Lower leg skin (tissue), 4 donors: ENCODE measurements around the gene PCBD2. TPM values are rescaled to one million over a fixed set of nuclear protein-coding genes. Genes with fewer than 3 reads are reported as not detected.

Experiments used
- DNase-seq, 2 donors: peaks; one replicate each; pipeline ENCODE4 v3.0.0-alpha.2; 2019; ENCODE audit warnings: low spot score in 2 of 2
- H3K4me3 ChIP-seq: fragments of 200-600 bp; sonication (generic); 2 replicates; pipeline ENCODE4 v1.5.1; 2017; ENCODE audit warnings: mild to moderate bottlenecking, low read depth; ENCODE audit not compliant: poor library complexity, severe bottlenecking
- POLR2A ChIP-seq, 2 donors: fragments of 450-650 bp; IDR thresholded peaks; one replicate each; pipeline ENCODE4 v1.6.1; 2016 to 2017; ENCODE audit warnings: antibody characterized with exemption in 2 of 2, mild to moderate bottlenecking in 1 of 2, moderate library complexity in 1 of 2
- WGBS, 2 donors: methylation state at CpG; one replicate each; pipeline ENCODE4 v1.1.5; 2018; 5-methylcytosine and 5-hydroxymethylcytosine counted together
- intact Hi-C: fragments of 100-400 bp; cut with DNase I; formaldehyde crosslinking; loops from one replicate; pipeline ENCODE4 v1.15.0; 2023; ENCODE audit warnings: low total_unique reads
- total RNA-seq, 4 donors: library from RNA; depleted of rRNA; stranded (reverse); fragments of >200 nt; gene quantifications; one replicate each; pipeline ENCODE4 v1.1.0, GENCODE V29; 2016
- TF ChIP-seq, protein P1 (sequence below), 3 donors: fragments of 450-650 bp; IDR thresholded peaks; one replicate each; pipeline ENCODE4 v1.5.1; 2016; ENCODE audit warnings: antibody characterized with exemption in 3 of 3, mild to moderate bottlenecking in 3 of 3, moderate library complexity in 2 of 3

The PCBD2 gene
- total RNA-seq, 4 donors from 2014 or later: 2.3 to 10.6 (median 5.5) TPM

DNA sequence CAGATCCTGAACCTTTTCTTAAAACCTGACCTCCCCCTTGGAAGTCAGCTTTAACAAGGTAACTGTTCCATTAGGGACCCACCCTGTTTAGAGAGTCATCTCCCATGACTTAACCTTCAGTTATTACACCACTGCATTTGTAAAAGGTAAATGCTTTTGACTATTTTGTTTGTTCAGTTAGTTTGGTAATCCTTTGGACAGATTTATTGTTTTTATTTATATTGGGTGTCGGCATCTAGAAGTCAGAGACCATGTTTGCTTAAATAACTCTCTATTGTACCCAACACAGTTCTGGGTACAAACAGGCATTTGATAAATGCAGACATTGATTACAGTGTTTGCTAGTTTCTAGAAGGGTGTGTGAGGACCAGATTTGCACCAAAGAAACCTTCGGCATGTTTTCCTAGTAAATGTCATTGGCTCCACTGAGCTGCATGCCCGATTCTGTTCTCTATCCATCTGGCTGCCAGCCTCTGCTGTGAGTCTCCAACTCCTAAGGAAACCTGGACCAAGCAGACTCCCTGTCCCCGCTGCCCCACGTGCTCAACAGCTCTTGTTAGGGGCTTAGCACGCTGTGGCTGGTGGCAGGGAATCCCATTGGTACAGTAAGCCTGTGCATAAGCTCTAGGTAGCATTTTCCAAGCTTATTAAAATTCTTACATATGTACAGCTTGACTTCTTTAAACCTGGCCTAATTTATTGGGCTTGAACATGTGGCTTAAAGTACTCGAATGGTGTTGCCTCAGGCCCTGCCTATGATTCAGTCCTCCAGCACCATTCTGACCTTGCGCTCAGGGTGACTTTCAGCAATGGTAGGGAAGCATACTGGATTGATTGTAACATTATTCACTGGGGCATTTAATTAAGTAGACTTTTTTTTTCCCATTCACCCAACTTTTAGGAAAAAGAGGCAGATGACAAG, 6.6 kb downstream of the PCBD2 start:
- H3K4me3 ChIP-seq: no peak overlapping the region
- no peak for TF ChIP-seq POLR2A (IDR thresholded peaks at IDR 0.05)
- TF ChIP-seq, protein P1, sequence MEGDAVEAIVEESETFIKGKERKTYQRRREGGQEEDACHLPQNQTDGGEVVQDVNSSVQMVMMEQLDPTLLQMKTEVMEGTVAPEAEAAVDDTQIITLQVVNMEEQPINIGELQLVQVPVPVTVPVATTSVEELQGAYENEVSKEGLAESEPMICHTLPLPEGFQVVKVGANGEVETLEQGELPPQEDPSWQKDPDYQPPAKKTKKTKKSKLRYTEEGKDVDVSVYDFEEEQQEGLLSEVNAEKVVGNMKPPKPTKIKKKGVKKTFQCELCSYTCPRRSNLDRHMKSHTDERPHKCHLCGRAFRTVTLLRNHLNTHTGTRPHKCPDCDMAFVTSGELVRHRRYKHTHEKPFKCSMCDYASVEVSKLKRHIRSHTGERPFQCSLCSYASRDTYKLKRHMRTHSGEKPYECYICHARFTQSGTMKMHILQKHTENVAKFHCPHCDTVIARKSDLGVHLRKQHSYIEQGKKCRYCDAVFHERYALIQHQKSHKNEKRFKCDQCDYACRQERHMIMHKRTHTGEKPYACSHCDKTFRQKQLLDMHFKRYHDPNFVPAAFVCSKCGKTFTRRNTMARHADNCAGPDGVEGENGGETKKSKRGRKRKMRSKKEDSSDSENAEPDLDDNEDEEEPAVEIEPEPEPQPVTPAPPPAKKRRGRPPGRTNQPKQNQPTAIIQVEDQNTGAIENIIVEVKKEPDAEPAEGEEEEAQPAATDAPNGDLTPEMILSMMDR (IDR thresholded peaks at IDR 0.05): no peak
- DNase-seq: no peak
- 75 to 80% methylated on average over 8 of the region's 8 CpGs for WGBS, 2 donors
- intact Hi-C loops: loop anchor here (10.0 kb wide), 1 partner anchor 273 kb away; no protein-coding TSS in a partner anchor

DNA sequence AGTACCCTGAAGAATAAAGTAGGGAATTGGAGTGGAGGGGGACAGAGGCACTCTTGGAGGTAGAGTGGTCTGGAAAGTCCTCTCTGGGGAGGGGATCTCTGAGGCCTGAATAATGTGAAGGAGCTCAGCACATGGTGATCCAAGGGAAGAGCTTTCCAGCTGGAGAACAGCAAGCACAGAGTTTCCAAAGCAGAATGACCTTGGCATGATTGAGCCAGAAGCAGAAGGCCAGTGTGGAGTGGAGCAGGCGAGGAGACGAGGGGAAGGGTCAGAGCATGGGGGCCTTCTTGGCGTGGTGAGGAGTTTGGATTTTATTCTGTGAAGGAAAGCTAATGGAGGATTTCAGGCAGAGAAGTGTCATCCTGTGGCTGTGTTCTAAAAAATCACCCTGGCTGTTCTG, 8.3 kb downstream of the PCBD2 start:
- H3K4me3 ChIP-seq: no peak overlapping the region
- DNase-seq: no peak
- TF ChIP-seq, protein P1 (IDR thresholded peaks at IDR 0.05): no peak
- TF ChIP-seq POLR2A (IDR thresholded peaks at IDR 0.05): no peak
- intact Hi-C loops: loop anchor here (10.0 kb wide), 1 partner anchor 272 kb away; no protein-coding TSS in a partner anchor
- WGBS, 2 donors: 81 to 99% methylated on average over 3 of the region's 3 CpGs

DNA sequence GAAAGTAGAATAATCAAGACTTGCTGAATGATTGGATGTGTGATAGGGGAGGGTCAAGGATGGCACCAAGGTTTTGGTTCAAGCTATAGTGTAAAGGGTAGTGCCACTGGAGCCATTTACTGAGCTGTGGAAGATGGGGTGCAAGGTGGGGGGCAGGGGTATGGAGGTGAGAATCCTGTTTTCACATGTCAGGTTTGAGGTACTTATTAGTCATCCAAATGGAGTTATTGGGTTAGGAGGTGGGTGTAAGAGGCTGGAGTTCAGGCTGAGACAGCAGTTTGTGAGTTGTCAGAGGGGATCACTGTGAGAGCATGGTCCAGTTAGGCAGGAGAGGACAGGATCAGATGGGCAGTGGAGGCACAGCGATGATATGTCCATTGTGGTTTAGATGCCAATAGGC, 8.9 kb downstream of the PCBD2 start:
- 95 to 100% methylated on average over 1 of the region's 1 CpG for WGBS, 2 donors
- intact Hi-C loops: loop anchor here (10.0 kb wide), 1 partner anchor 271 kb away; no protein-coding TSS in a partner anchor
- no peak overlapping the region for H3K4me3 ChIP-seq
- TF ChIP-seq, protein P1 (IDR thresholded peaks at IDR 0.05): no peak
- TF ChIP-seq POLR2A (IDR thresholded peaks at IDR 0.05): no peak
- DNase-seq: no peak

DNA sequence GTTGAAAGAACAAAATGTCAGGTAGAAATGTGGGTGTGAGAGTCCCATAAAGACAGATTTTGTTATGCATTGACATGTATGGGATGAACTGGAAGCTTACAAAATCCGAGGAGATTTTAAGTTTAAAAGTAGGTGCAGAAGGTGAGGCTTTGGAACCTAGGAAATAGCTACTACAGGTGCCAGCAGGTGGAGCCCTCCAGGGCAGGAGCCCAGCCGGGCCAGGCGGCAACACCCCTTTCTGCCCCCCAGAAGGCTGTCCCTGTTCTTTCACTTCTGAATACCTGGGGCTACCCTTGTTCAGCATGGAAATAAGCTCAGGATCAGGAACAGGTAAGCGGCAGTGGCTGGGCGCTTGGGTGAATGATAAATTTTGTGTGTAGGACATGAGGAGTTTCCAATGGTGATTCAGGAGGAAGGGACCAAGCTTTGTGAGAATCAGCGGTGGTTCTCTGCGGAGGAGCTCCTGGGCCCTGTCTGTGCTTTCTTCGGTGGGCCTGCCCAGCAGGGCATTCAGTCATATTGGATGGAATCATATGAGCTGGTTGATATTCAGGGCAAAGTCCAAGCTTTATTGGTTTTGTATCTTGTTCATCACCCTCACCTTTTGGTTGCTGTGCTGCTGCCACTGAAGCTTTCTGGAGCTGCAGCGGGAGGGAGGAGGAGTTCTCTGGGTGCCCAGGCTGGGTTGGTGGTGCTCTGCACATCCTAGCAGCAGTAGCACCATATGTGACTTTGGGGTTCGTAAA, 12.3 kb downstream of the PCBD2 start:
- intact Hi-C loops: loop anchor here (10.0 kb wide), 1 partner anchor 268 kb away; no protein-coding TSS in a partner anchor

DNA sequence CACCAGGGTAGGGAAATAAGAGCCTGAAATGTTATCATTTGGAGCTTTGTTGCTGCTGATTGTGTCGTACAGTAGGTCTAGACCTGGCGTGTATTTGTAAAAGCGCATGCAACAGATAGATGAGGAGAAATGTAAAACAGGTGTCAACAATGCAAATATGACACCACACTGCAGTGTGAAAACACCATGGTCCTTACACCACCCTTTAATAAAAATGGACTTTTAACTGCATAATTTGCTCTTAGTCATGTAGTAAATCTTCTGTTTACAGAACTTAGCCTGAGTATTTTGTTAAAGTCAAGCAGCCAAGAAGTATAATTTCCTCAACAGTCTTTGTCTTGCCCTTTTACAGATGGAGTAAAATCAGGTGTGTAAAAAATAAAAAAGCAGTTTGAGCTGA, 13.9 kb downstream of the PCBD2 start:
- TF ChIP-seq POLR2A (IDR thresholded peaks at IDR 0.05): no peak
- TF ChIP-seq, protein P1 (IDR thresholded peaks at IDR 0.05): no peak
- no peak overlapping the region for H3K4me3 ChIP-seq
- intact Hi-C loops: loop anchor here (10.0 kb wide), 1 partner anchor 266 kb away; no protein-coding TSS in a partner anchor
- WGBS, 2 donors: 88 to 93% methylated on average over 3 of the region's 3 CpGs
- DNase-seq: no peak

More for the DNA sequence above, 12.3 kb downstream of the PCBD2 start:
- WGBS, 2 donors: 88 to 89% methylated on average over 10 of the region's 10 CpGs
- TF ChIP-seq, protein P1 (IDR thresholded peaks at IDR 0.05): no peak
- no peak for TF ChIP-seq POLR2A (IDR thresholded peaks at IDR 0.05)
- H3K4me3 ChIP-seq: no peak overlapping the region
- no peak for DNase-seq
